Activated CD8-positive, alpha-beta memory T cell treated with anti-CD3 and anti-CD28 coated beads, Interleukin-2, amount 50 U/mL, for 4 hours (primary cell): ENCODE measurements around the gene S100A1.
"Not testable (repeated sequence)": the region's sequence is repeated elsewhere in the genome, so short reads cannot be mapped to it uniquely, and the experiment has no call there.

Experiments used
- DNase-seq: peaks from one replicate; pipeline ENCODE4 v3.0.0-alpha.2; 2020

S100A1 gene

GRCh38 chr1:153627715-153628626, at the start of gene S100A1:
Gene S100A1 (plus strand): TSS chr1:153628434. CDS start chr1:153630522, 2,088 bp downstream.
- DNase-seq: no peak

GRCh38 chr1:153578490-153578889, 49.7 kb upstream of the S100A1 start:
- no peak for DNase-seq

GRCh38 chr1:153578936-153579335, 49.3 kb upstream of the S100A1 start:
- DNase-seq: no peak

- DNase-seq: not testable (repeated sequence)
Measured at GRCh38 chr1:153582836-153583235, 45.4 kb upstream of the S100A1 start.

GRCh38 chr1:153583514-153583913, 44.7 kb upstream of the S100A1 start:
- DNase-seq: not testable (repeated sequence)

GRCh38 chr1:153583976-153584375, 44.3 kb upstream of the S100A1 start:
- DNase-seq: no peak

GRCh38 chr1:153585006-153585405, 43.2 kb upstream of the S100A1 start:
- DNase-seq: no peak

GRCh38 chr1:153586347-153586746, 41.9 kb upstream of the S100A1 start:
- no peak for DNase-seq

- no peak for DNase-seq
Measured at GRCh38 chr1:153587314-153587713, 40.9 kb upstream of the S100A1 start.

- DNase-seq: not testable (repeated sequence)
Measured at GRCh38 chr1:153588033-153588432, 40.2 kb upstream of the S100A1 start.

- no peak for DNase-seq
Measured at GRCh38 chr1:153588482-153588881, 39.8 kb upstream of the S100A1 start.

- DNase-seq: no peak
Measured at GRCh38 chr1:153592748-153593147, 35.5 kb upstream of the S100A1 start.

- no peak for DNase-seq
Measured at GRCh38 chr1:153597206-153597605, 31.0 kb upstream of the S100A1 start.

GRCh38 chr1:153598309-153599172, 29.7 kb upstream of the S100A1 start:
- DNase-seq: no peak

- no peak for DNase-seq
Measured at GRCh38 chr1:153599847-153600246, 28.4 kb upstream of the S100A1 start.

- no peak for DNase-seq
Measured at GRCh38 chr1:153602749-153603148, 25.5 kb upstream of the S100A1 start.

GRCh38 chr1:153606194-153606593, 22.0 kb upstream of the S100A1 start:
- no peak for DNase-seq

GRCh38 chr1:153607381-153607780, 20.9 kb upstream of the S100A1 start:
- DNase-seq: no peak

- DNase-seq: no peak
Measured at GRCh38 chr1:153608089-153608682, 20.0 kb upstream of the S100A1 start.

GRCh38 chr1:153608742-153609584, 19.3 kb upstream of the S100A1 start:
- DNase-seq: no peak

- DNase-seq: no peak
Measured at GRCh38 chr1:153609585-153609907, 18.7 kb upstream of the S100A1 start.

GRCh38 chr1:153610334-153610733, 17.9 kb upstream of the S100A1 start:
- DNase-seq: no peak
